K562 (cell line): ENCODE measurements around the gene C9orf50. TPM values are rescaled to one million over a fixed set of nuclear protein-coding genes. Genes with fewer than 3 reads are reported as not detected.

Experiments used
- ESRRB ChIP-seq: fragments of 250-450 bp; sonication (Bioruptor Pico); IDR thresholded peaks from 2 replicates; pipeline ENCODE4 v1.5.0; 2020; ENCODE audit warnings: mild to moderate bottlenecking, moderate library complexity, borderline replicate concordance
- HDAC8 ChIP-seq: fragments of 450-650 bp; IDR thresholded peaks from 2 replicates; pipeline ENCODE4 v1.6.1; 2016; ENCODE audit warnings: mild to moderate bottlenecking, missing genetic modification characterization, moderate library complexity, missing compliant biosample characterization
- MAFF ChIP-seq: IDR thresholded peaks from 2 replicates; pipeline ENCODE4 v1.6.1; 2012; ENCODE audit warnings: low read length, improper control_type of control experiment
- NCOR1 ChIP-seq: fragments of 450-650 bp; IDR thresholded peaks from 2 replicates; pipeline ENCODE4 v1.6.1; 2016; ENCODE audit warnings: mild to moderate bottlenecking, moderate library complexity
- SMAD4 ChIP-seq: fragments of 250-450 bp; sonication (Bioruptor Pico); conservative IDR thresholded peaks from 2 replicates; pipeline ENCODE4 v1.8.0; 2021; ENCODE audit warnings: inconsistent platforms, mild to moderate bottlenecking, moderate library complexity
- TRIM24 ChIP-seq, 2 experiments: fragments of 450-650 bp; IDR thresholded peaks; 2 replicates each; pipeline ENCODE4 v1.6.1; 2016
- ZNF212 ChIP-seq: fragments of 450-650 bp; formaldehyde crosslinking; IDR thresholded peaks from 2 replicates; pipeline ENCODE4 v1.4.0; 2020; ENCODE audit warnings: mild to moderate bottlenecking
- polyA plus RNA-seq, 8 experiments: library from polyadenylated mRNA; depleted of rRNA in 4 of 8; stranded (reverse) in 5 of 8; unstranded in 3 of 8; fragments of >200 nt; fragmentation: Nextera tagmentation in 2 of 8; fragmentation: Illumina TruSeq in 1 of 8; extraction: Ambion mirVana in 2 of 8; extraction: Trizol in 1 of 8; gene quantifications; 2 replicates each; pipeline versions ENCODE4 v1.2.1 to v1.2.3, GENCODE V29; 2011 to 2014; ENCODE audit warnings: inconsistent platforms in 1 of 8, missing spikeins in 1 of 8
- total RNA-seq, 7 experiments: library from RNA; depleted of rRNA in 6 of 7; stranded (reverse); fragments of >200 nt in 6 of 7; fragmentation: Illumina TruSeq in 2 of 7; extraction: Trizol in 2 of 7; gene quantifications; 2 replicates each; pipeline versions ENCODE4 v1.2.1 to v1.2.3, GENCODE V29; 2011 to 2021; ENCODE audit warnings: low replicate concordance in 1 of 7
- TF ChIP-seq, protein P1 (sequence below), 2 experiments: fragments of 450-650 bp in 1 of 2; sonication (generic) in 1 of 2; formaldehyde crosslinking in 1 of 2; IDR thresholded peaks; 2 replicates each; pipeline versions ENCODE4 v1.7.1 to v1.9.0; 2016 to 2022; ENCODE audit warnings: inconsistent platforms in 1 of 2, mild to moderate bottlenecking in 1 of 2, missing genetic modification reagents in 1 of 2
- TF ChIP-seq, protein P2 (sequence below): sonication (generic); formaldehyde crosslinking; IDR thresholded peaks from 2 replicates; pipeline ENCODE4 v1.4.0; 2020; ENCODE audit warnings: mild to moderate bottlenecking, missing genetic modification reagents

Gene C9orf50
- total and polyA plus RNA-seq, 9 of the 15 experiments (the other 6 are each of a cell fraction or from before 2014, with no cell fraction given): not detected

DNA sequence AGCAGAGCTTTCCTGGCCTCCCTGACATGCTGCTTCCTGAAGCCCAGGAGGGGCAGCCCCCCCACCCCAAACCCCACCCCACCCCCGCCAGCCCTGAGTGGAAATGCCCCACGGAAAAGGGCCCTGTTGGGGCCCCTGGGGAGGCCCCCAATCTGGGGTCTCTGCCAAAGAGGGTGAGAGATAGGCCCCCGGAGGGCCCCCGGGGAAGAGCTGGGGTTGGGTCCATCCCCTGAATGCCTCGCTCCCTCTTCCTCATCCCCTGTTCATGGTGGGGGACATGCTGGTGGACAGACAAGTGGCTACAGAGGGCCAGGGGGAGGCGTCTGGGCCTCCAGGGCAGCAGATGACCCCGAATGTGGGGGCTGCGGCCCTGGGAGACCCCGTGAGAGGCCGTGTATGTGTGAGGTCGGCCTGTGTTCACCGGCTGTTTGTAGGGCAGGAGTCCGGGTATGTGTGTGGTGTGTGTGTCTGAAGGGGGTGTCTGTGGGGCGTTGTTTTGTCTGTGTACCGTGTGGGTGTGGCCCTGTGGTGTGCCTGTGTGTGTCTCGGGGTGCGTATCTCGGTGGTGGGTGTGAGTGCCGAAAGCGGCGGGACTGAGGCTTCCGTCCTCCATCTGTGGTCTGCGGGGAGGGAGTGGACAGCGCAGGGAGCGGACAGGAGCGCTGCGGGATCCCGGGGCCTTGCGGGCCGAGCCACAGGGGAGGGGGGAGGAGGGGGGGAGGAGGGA lies 11.3 kb downstream of the C9orf50 start (continued):
- TF ChIP-seq, protein P1, sequence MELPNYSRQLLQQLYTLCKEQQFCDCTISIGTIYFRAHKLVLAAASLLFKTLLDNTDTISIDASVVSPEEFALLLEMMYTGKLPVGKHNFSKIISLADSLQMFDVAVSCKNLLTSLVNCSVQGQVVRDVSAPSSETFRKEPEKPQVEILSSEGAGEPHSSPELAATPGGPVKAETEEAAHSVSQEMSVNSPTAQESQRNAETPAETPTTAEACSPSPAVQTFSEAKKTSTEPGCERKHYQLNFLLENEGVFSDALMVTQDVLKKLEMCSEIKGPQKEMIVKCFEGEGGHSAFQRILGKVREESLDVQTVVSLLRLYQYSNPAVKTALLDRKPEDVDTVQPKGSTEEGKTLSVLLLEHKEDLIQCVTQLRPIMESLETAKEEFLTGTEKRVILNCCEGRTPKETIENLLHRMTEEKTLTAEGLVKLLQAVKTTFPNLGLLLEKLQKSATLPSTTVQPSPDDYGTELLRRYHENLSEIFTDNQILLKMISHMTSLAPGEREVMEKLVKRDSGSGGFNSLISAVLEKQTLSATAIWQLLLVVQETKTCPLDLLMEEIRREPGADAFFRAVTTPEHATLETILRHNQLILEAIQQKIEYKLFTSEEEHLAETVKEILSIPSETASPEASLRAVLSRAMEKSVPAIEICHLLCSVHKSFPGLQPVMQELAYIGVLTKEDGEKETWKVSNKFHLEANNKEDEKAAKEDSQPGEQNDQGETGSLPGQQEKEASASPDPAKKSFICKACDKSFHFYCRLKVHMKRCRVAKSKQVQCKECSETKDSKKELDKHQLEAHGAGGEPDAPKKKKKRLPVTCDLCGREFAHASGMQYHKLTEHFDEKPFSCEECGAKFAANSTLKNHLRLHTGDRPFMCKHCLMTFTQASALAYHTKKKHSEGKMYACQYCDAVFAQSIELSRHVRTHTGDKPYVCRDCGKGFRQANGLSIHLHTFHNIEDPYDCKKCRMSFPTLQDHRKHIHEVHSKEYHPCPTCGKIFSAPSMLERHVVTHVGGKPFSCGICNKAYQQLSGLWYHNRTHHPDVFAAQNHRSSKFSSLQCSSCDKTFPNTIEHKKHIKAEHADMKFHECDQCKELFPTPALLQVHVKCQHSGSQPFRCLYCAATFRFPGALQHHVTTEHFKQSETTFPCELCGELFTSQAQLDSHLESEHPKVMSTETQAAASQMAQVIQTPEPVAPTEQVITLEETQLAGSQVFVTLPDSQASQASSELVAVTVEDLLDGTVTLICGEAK (IDR thresholded peaks at IDR 0.05): 0 out of 2 replicates have a peak, but pooled peaks have one; percentile 44
- TF ChIP-seq, protein P1 (CRISPR knock-in tag; IDR thresholded peaks at IDR 0.05): no peak
- TF ChIP-seq NCOR1: peak; percentile 54
- TF ChIP-seq ZNF212 (CRISPR knock-in tag): no peak
- TF ChIP-seq TRIM24 (IDR thresholded peaks at IDR 0.05): no peak
- no peak for TF ChIP-seq HDAC8 (tag)
- TF ChIP-seq ESRRB (CRISPR knock-in tag): no peak
- TF ChIP-seq, protein P2, sequence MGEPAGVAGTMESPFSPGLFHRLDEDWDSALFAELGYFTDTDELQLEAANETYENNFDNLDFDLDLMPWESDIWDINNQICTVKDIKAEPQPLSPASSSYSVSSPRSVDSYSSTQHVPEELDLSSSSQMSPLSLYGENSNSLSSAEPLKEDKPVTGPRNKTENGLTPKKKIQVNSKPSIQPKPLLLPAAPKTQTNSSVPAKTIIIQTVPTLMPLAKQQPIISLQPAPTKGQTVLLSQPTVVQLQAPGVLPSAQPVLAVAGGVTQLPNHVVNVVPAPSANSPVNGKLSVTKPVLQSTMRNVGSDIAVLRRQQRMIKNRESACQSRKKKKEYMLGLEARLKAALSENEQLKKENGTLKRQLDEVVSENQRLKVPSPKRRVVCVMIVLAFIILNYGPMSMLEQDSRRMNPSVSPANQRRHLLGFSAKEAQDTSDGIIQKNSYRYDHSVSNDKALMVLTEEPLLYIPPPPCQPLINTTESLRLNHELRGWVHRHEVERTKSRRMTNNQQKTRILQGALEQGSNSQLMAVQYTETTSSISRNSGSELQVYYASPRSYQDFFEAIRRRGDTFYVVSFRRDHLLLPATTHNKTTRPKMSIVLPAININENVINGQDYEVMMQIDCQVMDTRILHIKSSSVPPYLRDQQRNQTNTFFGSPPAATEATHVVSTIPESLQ (CRISPR knock-in tag): no peak
- TF ChIP-seq SMAD4 (CRISPR knock-in tag): peak; percentile 90
- no peak for TF ChIP-seq MAFF
- TF ChIP-seq, all 486 proteins: peak for 29
